ENCODE results near the gene PDE8B.

GRCh38 chr5:77449277-77449676 is 238.8 kb downstream of the PDE8B start:
- TF ChIP-seq CTCF (optimal IDR thresholded peaks at IDR 0.05 in 1 of 3, IDR thresholded peaks at IDR 0.05 in 1 of 3, conservative IDR thresholded peaks at IDR 0.05 in 1 of 3; ENCODE audit: extremely low read depth in 1 of 3, insufficient read depth in 2 of 3, low read length in 3 of 3) (no peak), EZH2 (IDR thresholded peaks at IDR 0.05; ENCODE audit: low read length) (no peak)

Data from keratinocyte (primary cell).